NCI-H2196 (cell line): Measurements from ENCODE around the gene GNA14.
"Not testable (repeated sequence)": the region's sequence is repeated elsewhere in the genome, so short reads cannot be mapped to it uniquely, and the experiment has no call there.

Experiments
- DNase-seq: peaks from one replicate; lab custom pipeline; 2025; ENCODE audit not compliant: unreplicated experiment; lab: John Stamatoyannopoulos, UW

GNA14 gene

GRCh38 chr9:77497322-77498198, 150.6 kb downstream of the GNA14 start:
- no peak for DNase-seq

GRCh38 chr9:77495834-77496671, 152.1 kb downstream of the GNA14 start:
- DNase-seq, result peak; percentile 39

- not testable (repeated sequence) for DNase-seq
Observed at GRCh38 chr9:77490279-77490678, 157.8 kb downstream of the GNA14 start.

GRCh38 chr9:77489405-77490163, 158.5 kb downstream of the GNA14 start:
- not testable (repeated sequence) for DNase-seq

- DNase-seq, result no peak
Observed at GRCh38 chr9:77488439-77489126, 159.5 kb downstream of the GNA14 start.

GRCh38 chr9:77486968-77487367, 161.2 kb downstream of the GNA14 start:
- no peak for DNase-seq

- DNase-seq, result no peak
Observed at GRCh38 chr9:77486463-77486862, 161.7 kb downstream of the GNA14 start.

- DNase-seq, result no peak
Observed at GRCh38 chr9:77475641-77476473, 172.3 kb downstream of the GNA14 start.

- no peak for DNase-seq
Observed at GRCh38 chr9:77474936-77475335, 173.2 kb downstream of the GNA14 start.

- DNase-seq, result no peak
Observed at GRCh38 chr9:77472646-77473045, 175.5 kb downstream of the GNA14 start.

- DNase-seq, result no peak
Observed at GRCh38 chr9:77471572-77471971, 176.6 kb downstream of the GNA14 start.

GRCh38 chr9:77469515-77470231, 178.4 kb downstream of the GNA14 start:
- no peak for DNase-seq

- peak; percentile 17 for DNase-seq
Observed at GRCh38 chr9:77464661-77465060, 183.5 kb downstream of the GNA14 start.

- DNase-seq, result no peak
Observed at GRCh38 chr9:77463151-77463550, 185.0 kb downstream of the GNA14 start.

GRCh38 chr9:77462066-77462465, 186.1 kb downstream of the GNA14 start:
- no peak for DNase-seq

GRCh38 chr9:77460938-77461337, 187.2 kb downstream of the GNA14 start:
- no peak for DNase-seq

GRCh38 chr9:77457916-77458592, 190.1 kb downstream of the GNA14 start:
- DNase-seq, result peak; percentile 35

GRCh38 chr9:77456829-77457437, 191.2 kb downstream of the GNA14 start:
- DNase-seq, result peak; percentile 55
